GM10248 (cell line): ENCODE data around the gene DIAPH2.

ENCODE experiments used
- CTCF ChIA-PET: fragments of 300-600 bp; sonication (Branson Sonifier 250); formaldehyde crosslinking; extraction: SDS; loops from one replicate; lab custom pipeline; 2021; ENCODE audit warnings: antibody characterized with exemption; lab: Yijun Ruan, JAX
- POLR2A ChIA-PET: fragments of 350-650 bp; sonication (Branson Sonifier 250); formaldehyde crosslinking; extraction: SDS; loops from one replicate; lab custom pipeline; 2020; ENCODE audit warnings: antibody characterized with exemption; lab: Yijun Ruan, JAX
- DNase-seq: peaks from one replicate; pipeline ENCODE4 v3.0.0; 2012; ENCODE audit errors: extremely low spot score
- CTCF ChIP-seq: IDR thresholded peaks from 2 replicates; pipeline ENCODE4 v1.5.1; 2012; ENCODE audit warnings: mild to moderate bottlenecking, low read depth; ENCODE audit errors: extremely low read depth, missing control alignments, control extremely low read depth

DIAPH2 gene

GRCh38 chrX:97295954-97296353 is 611.3 kb downstream of the DIAPH2 start:
- CTCF ChIA-PET: no interaction called here
- POLR2A ChIA-PET: no interaction called here
- TF ChIP-seq CTCF: no peak
- DNase-seq: no peak

- CTCF ChIA-PET: interaction anchor here (0.8 kb wide), 1 partner anchor 37 kb away, joined by 3 read pairs; no protein-coding TSS in a partner anchor
Observed at GRCh38 chrX:97306771-97307470, 622.3 kb downstream of the DIAPH2 start.

GRCh38 chrX:97308171-97308570 is 623.5 kb downstream of the DIAPH2 start:
- ChIA-PET CTCF (no interaction called here), POLR2A (no interaction called here)
- no peak for TF ChIP-seq CTCF
- DNase-seq: no peak

More at GRCh38 chrX:97306771-97307470, 622.3 kb downstream of the DIAPH2 start:
- POLR2A ChIA-PET: no interaction called here
- no peak for DNase-seq
- no peak for TF ChIP-seq CTCF

GRCh38 chrX:97309487-97310116 is 625.0 kb downstream of the DIAPH2 start:
- CTCF ChIA-PET: no interaction called here

GRCh38 chrX:97310373-97310772 is 625.7 kb downstream of the DIAPH2 start:
- POLR2A ChIA-PET: no interaction called here
- no peak for TF ChIP-seq CTCF
- DNase-seq: no peak
- CTCF ChIA-PET: no interaction called here

More at GRCh38 chrX:97309487-97310116, 625.0 kb downstream of the DIAPH2 start:
- no peak for TF ChIP-seq CTCF
- DNase-seq: no peak
- POLR2A ChIA-PET: no interaction called here

- ChIA-PET POLR2A (no interaction called here), CTCF (no interaction called here)
- no peak for TF ChIP-seq CTCF
- DNase-seq: no peak
Observed at GRCh38 chrX:97311066-97311778, 626.6 kb downstream of the DIAPH2 start.
